Common myeloid progenitor, CD34-positive (primary cell): ENCODE results near the gene STK32C.

Experiments used
- CTCF ChIA-PET: fragments of 350-600 bp; sonication (Branson Sonifier 250); formaldehyde crosslinking; loops from one replicate; lab custom pipeline; 2021; ENCODE audit warnings: antibody characterized with exemption; lab: Charles Lee
- POLR2A ChIA-PET: fragments of 350-600 bp; sonication (Branson Sonifier 250); formaldehyde crosslinking; loops from one replicate; lab custom pipeline; 2021; ENCODE audit warnings: antibody characterized with exemption; lab: Charles Lee
- DNase-seq, 3 donors: peaks; one replicate each; pipeline versions ENCODE4 v3.0.0 to v3.0.0-alpha.2; 2013
- H3K27ac ChIP-seq, 2 experiments: 1 replicate in 1 of 2; 2 replicates in 1 of 2; pipeline ENCODE4 v1.7.0; 2013; ENCODE audit warnings: inconsistent platforms in 2 of 2, low read length in 2 of 2, mild to moderate bottlenecking in 2 of 2, low read depth in 1 of 2, moderate library complexity in 1 of 2; ENCODE audit not compliant: severe bottlenecking in 2 of 2, insufficient read depth in 1 of 2, poor library complexity in 1 of 2
- H3K27me3 ChIP-seq, 5 experiments: replicated peaks in 2 of 5; 1 replicate in 3 of 5; 2 replicates in 2 of 5; pipeline versions ENCODE4 v1.6.1 to v1.7.0; 2013; ENCODE audit warnings: low read length in 4 of 5, mild to moderate bottlenecking in 2 of 5, moderate library complexity in 2 of 5, inconsistent platforms in 1 of 5; ENCODE audit not compliant: insufficient read depth in 5 of 5, control insufficient read depth in 4 of 5
- H3K36me3 ChIP-seq, 4 experiments: 1 replicate in 2 of 4; 2 replicates in 2 of 4; pipeline versions ENCODE4 v1.6.1 to v1.7.0; 2013; ENCODE audit warnings: low read length in 3 of 4, control low read depth in 1 of 4, mild to moderate bottlenecking in 1 of 4; ENCODE audit not compliant: control insufficient read depth in 4 of 4, insufficient read depth in 4 of 4
- H3K4me1 ChIP-seq, 4 experiments: 1 replicate in 3 of 4; 2 replicates in 1 of 4; pipeline versions ENCODE4 v1.6.1 to v1.7.1; 2013; ENCODE audit warnings: low read length in 3 of 4, mild to moderate bottlenecking in 3 of 4, control low read depth in 1 of 4, inconsistent platforms in 1 of 4, moderate library complexity in 1 of 4; ENCODE audit not compliant: control insufficient read depth in 4 of 4, insufficient read depth in 4 of 4; ENCODE audit errors: control extremely low read depth in 1 of 4
- H3K4me3 ChIP-seq, 7 experiments: 1 replicate in 4 of 7; 2 replicates in 3 of 7; pipeline versions ENCODE4 v1.5.1 to v1.7.0; 2013; ENCODE audit warnings: mild to moderate bottlenecking in 7 of 7, low read length in 6 of 7, moderate library complexity in 6 of 7, inconsistent platforms in 2 of 7, low read depth in 2 of 7, control low read depth in 1 of 7; ENCODE audit not compliant: insufficient read depth in 4 of 7, control insufficient read depth in 1 of 7; ENCODE audit errors: extremely low read depth in 1 of 7
- H3K9me3 ChIP-seq, 5 experiments: 1 replicate in 4 of 5; 2 replicates in 1 of 5; pipeline versions ENCODE4 v1.6.1 to v1.7.1; 2013; ENCODE audit warnings: low read length in 4 of 5, mild to moderate bottlenecking in 2 of 5, inconsistent platforms in 1 of 5, low read depth in 1 of 5, moderate library complexity in 1 of 5; ENCODE audit not compliant: control insufficient read depth in 4 of 5, insufficient read depth in 2 of 5; ENCODE audit errors: control extremely low read depth in 1 of 5
- WGBS: methylation state at CpG from one replicate; pipeline ENCODE4 v1.1.5; 2013; ENCODE audit not compliant: insufficient coverage; 5-methylcytosine and 5-hydroxymethylcytosine counted together

Gene STK32C

DNA sequence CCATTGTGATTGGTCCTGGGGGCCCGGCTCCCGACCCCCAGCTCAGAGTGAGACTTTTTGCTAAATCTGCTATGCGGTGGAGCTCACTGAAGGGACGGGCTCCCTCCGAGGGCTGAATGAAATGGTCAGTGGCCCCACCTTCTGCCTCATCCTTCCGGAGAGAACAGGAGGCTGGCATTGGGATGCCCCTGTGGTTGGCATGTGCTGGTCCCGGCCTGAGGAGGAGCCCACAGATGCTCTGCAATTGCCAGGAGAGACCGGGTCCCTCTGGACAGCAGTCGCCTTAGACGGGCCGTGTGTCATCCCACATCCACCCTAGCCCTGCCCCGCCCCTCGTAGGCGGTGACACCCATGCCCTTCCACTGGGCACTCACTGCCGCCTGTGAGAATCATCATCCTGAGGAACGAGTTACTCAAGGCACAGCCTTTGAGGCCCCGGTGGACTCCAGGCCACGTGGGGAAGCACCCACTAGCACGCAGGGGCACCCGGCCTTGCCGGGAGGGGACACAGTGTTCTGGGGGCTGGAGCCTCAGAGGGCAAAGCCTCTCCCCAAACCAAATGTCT lies 142.3 kb downstream of the STK32C start:
- Histone ChIP-seq H3K4me1 (peaks cover 0 to 6% (median 4%) of the 10 kb centered on the region in 4 experiments), H3K27me3 (peaks cover 0 to 41% (median 11%) of the 10 kb centered on the region in 5 experiments), H3K36me3 (no peaks in the 10 kb centered on the region), H3K27ac (no peak overlapping the region), H3K9me3 (no peaks in the 10 kb centered on the region), H3K4me3 (no peak overlapping the region)
- no peak for DNase-seq
- CTCF ChIA-PET = no interaction called here
- WGBS = 90% methylated on average over 20 of the region's 21 CpGs
- POLR2A ChIA-PET = no interaction called here

DNA sequence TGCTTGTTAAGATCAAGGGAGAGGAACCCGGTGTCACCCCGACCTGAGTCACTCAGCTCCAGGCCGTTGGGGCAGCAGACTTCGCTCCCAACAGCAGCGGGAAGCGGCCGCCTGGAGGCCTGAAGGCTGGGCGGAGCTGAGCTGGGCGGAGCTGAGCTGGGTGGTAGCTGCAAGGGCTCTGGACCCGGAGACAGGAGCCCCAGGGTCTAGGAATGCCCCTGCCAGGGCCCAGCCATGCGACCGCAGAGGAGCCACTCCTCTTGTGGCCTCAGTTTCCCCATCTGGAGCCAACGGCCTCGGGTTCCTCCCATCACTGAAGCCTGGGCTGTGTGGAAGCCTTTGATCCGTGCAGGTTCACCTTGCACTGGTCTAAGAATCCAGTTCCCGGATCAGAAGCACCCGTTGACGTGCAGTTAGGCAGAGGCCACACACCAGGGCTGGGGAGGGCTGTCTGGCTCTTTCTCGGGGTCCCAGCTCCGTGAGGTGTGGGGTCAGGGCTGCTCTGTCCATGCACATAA lies 142.9 kb downstream of the STK32C start:
- CTCF ChIA-PET = no interaction called here

DNA sequence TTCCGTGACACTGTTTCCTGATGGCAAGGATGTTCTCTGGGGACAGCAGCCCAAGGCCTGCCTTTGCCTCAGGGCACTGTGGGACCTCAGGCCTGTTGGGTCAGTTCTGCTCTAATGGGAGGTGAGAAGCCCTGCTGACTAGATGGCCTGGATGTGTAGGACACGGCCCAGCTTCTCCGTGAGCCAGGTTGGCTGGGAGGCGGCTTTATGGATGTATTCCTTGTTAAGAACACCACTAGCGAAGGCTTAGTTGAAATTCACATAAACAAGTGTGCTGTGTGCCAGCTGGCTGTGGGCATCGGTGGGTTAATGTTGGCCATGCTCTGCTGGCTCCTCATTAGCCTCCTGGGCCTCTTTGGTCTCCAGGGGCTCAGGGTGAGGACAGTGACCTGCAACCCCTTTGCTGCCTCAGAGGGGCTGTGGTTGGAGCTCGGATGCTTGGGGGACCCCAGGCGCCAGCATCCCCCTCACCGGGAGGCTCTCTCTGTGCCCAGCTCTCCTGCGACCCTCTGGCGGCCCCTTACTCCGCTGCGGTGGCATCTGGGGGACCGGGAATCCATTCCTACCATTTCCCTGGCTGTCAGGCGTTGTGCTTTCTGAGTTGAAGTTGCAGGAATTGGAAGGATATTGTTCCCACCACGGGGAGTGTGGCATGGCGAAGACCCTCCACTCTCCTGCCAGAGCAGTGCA lies 143.8 kb downstream of the STK32C start:
- H3K27ac ChIP-seq = no peak overlapping the region
- no peaks in the 10 kb centered on the region for H3K9me3 ChIP-seq
- no peak for DNase-seq
- WGBS = 74% methylated on average over 11 of the region's 17 CpGs
- peaks cover 0 to 6% (median 4%) of the 10 kb centered on the region in 4 experiments for H3K4me1 ChIP-seq
- H3K27me3 ChIP-seq = peaks cover 0 to 37% (median 11%) of the 10 kb centered on the region in 5 experiments
- no peaks in the 10 kb centered on the region for H3K36me3 ChIP-seq
- no peak overlapping the region for H3K4me3 ChIP-seq
- POLR2A ChIA-PET = no interaction called here
- CTCF ChIA-PET = no interaction called here

More for the DNA sequence above, 142.9 kb downstream of the STK32C start:
- H3K4me3 ChIP-seq = no peak overlapping the region
- no peak overlapping the region for H3K27ac ChIP-seq
- DNase-seq = no peak
- WGBS = 58% methylated on average over 16 of the region's 20 CpGs
- POLR2A ChIA-PET = no interaction called here
- no peaks in the 10 kb centered on the region for H3K9me3 ChIP-seq
- H3K27me3 ChIP-seq = peaks cover 0 to 39% (median 11%) of the 10 kb centered on the region in 5 experiments
- peaks cover 0 to 6% (median 4%) of the 10 kb centered on the region in 4 experiments for H3K4me1 ChIP-seq
- no peaks in the 10 kb centered on the region for H3K36me3 ChIP-seq

DNA sequence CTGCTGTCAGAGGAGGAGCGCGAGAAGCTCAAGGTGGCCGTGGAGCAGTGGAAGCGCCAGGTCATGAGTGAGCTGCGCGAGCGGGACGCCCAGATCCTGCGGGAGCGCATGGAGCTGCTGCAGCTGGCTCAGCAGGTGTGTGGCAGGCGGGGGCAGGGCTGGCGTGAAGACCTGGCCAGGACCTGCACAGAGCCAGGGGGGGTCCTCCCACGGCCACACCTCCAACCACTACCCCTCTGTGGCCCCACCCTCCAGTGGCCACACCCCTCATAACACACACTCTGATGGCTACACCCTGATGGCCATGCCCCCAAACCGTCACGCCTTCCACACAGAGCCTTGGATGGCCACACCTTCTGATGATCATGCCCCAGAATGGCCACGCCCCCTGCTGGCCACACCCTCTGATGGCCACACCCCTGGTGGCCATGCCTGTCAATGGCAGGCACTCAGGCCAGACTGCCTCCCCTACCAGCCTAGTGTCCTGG lies 144.4 kb downstream of the STK32C start:
- peaks cover 0 to 35% (median 11%) of the 10 kb centered on the region in 5 experiments for H3K27me3 ChIP-seq
- DNase-seq = peak in 2 of 3 donors; percentile 45 to 63
- no peak overlapping the region for H3K27ac ChIP-seq
- H3K36me3 ChIP-seq = no peaks in the 10 kb centered on the region
- H3K9me3 ChIP-seq = no peaks in the 10 kb centered on the region
- peaks cover 0 to 6% (median 4%) of the 10 kb centered on the region in 4 experiments for H3K4me1 ChIP-seq
- POLR2A ChIA-PET = no interaction called here
- CTCF ChIA-PET = interaction anchor here (1.0 to 1.4 kb wide), 2 partner anchors 16 to 20 kb away, joined by 3 read pairs; no protein-coding TSS in a partner anchor
- WGBS = 40% methylated on average over 11 of the region's 16 CpGs
- H3K4me3 ChIP-seq = no peak overlapping the region

GRCh38 chr10:132162590-132163277 lies 145.0 kb downstream of the STK32C start:
- Histone ChIP-seq H3K27ac (no peak overlapping the region), H3K4me3 (no peak overlapping the region), H3K36me3 (no peaks in the 10 kb centered on the region), H3K4me1 (peaks cover 0 to 6% (median 4%) of the 10 kb centered on the region in 4 experiments), H3K27me3 (peaks cover 0 to 35% (median 11%) of the 10 kb centered on the region in 5 experiments), H3K9me3 (no peaks in the 10 kb centered on the region)
- ChIA-PET POLR2A (no interaction called here), CTCF (interaction anchor here (1.0 to 1.4 kb wide), 2 partner anchors 16 to 19 kb away, joined by 3 read pairs; no protein-coding TSS in a partner anchor)
- DNase-seq = no peak
- 57% methylated on average over 6 of the region's 10 CpGs for WGBS

DNA sequence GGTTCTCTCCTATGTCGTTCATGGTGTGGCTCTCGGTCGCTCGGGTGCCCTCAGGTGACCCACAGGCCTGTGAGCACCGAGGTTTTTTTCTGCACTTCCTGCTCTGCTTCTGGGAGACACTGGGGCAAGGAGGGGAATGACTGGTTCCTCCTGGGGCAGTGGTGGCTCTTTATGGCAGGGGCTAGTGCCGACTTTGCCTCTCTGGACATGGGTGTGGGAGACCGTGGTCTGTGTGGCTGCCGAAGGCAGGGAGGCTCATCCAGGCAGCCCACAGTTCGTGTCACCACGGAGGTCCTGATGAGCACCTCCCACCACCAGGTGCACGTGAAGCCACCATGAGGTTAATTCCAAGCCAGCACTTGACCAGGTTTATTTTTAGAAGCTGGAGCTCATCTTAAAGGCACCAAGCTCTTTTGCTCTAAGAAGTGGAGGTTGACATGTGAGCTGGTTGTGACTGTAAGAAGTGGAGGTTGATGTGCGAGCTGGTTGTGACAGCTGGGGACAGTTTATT lies 145.7 kb downstream of the STK32C start:
- Histone ChIP-seq H3K36me3 (no peaks in the 10 kb centered on the region), H3K27me3 (peaks cover 0 to 35% (median 11%) of the 10 kb centered on the region in 5 experiments), H3K4me1 (peaks cover 0 to 6% (median 4%) of the 10 kb centered on the region in 4 experiments), H3K27ac (no peak overlapping the region), H3K4me3 (no peak overlapping the region), H3K9me3 (no peaks in the 10 kb centered on the region)
- ChIA-PET CTCF (interaction anchor here (1.0 to 1.4 kb wide), 2 partner anchors 17 to 19 kb away, joined by 3 read pairs; no protein-coding TSS in a partner anchor), POLR2A (no interaction called here)
- DNase-seq = no peak
- 48% methylated on average over 10 of the region's 12 CpGs for WGBS
